ENCODE results near the gene TUBG1.
A peak's percentile ranks its signal among the peaks of the same experiment; 100 is the strongest.

DNA sequence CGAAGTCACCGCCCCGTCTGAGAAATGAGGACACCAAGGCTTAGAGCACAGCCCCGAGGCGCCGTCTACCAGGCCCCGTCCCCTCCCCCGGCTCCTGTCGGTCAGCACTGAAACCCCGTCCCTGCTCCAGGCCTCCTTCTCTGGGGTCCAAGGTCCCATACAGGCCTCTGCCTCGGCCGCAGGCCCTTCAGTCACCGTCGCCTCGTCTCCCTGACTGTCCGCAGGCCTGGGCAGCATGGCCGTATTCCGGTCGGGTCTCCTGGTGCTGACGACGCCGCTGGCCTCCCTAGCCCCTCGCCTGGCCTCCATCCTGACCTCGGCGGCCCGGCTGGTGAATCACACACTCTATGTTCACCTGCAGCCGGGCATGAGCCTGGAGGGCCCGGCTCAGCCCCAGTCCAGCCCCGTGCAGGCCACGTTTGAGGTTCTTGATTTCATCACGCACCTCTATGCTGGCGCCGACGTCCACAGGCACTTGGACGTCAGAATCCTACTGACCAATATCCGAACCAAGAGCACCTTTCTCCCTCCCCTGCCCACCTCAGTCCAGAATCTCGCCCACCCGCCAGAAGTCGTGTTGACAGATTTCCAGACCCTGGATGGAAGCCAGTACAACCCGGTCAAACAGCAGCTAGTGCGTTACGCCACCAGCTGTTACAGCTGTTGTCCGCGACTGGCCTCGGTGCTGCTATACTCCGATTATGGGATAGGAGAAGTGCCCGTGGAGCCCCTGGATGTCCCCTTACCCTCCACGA, 46.9 kb upstream of the TUBG1 start:
- TF ChIP-seq EZH2 (IDR thresholded peaks at IDR 0.05; ENCODE audit: low read length): no peak
- TF ChIP-seq, protein P1, sequence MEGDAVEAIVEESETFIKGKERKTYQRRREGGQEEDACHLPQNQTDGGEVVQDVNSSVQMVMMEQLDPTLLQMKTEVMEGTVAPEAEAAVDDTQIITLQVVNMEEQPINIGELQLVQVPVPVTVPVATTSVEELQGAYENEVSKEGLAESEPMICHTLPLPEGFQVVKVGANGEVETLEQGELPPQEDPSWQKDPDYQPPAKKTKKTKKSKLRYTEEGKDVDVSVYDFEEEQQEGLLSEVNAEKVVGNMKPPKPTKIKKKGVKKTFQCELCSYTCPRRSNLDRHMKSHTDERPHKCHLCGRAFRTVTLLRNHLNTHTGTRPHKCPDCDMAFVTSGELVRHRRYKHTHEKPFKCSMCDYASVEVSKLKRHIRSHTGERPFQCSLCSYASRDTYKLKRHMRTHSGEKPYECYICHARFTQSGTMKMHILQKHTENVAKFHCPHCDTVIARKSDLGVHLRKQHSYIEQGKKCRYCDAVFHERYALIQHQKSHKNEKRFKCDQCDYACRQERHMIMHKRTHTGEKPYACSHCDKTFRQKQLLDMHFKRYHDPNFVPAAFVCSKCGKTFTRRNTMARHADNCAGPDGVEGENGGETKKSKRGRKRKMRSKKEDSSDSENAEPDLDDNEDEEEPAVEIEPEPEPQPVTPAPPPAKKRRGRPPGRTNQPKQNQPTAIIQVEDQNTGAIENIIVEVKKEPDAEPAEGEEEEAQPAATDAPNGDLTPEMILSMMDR (optimal IDR thresholded peaks at IDR 0.05 in 1 of 3, IDR thresholded peaks at IDR 0.05 in 1 of 3, conservative IDR thresholded peaks at IDR 0.05 in 1 of 3; ENCODE audit: extremely low read depth in 1 of 3, insufficient read depth in 2 of 3, low read length in 3 of 3): peak in 1 of 3 experiments; percentile 10

All from keratinocyte (primary cell).